ENCODE data around the gene INPP4B. TPM values are rescaled to one million over a fixed set of nuclear protein-coding genes. Genes with fewer than 3 reads are reported as not detected.

Gene INPP4B
- total RNA-seq, 1 donor from 2014 or later, result 78.7 TPM

DNA sequence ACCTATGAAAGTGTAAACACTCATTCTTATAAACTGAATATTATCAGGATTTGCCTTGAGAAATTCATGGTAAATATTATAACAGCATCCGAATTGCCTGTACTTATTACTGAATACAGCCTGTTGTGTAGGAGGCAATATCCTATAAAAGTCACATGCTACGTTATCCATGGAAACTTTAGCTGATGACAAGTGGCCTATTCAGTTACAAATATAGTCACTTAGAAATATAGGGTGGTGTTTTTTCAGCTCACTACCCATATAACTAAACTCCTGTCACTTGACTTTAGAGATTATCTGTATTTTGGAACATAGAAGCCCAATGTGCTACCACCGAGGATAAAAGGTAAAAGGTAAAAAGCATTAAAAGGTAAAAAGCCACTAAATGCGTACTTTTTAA lies 493.4 kb downstream of the INPP4B start:
- DNase-seq (ENCODE audit: low spot score), result no peak

GRCh38 chr4:142351958-142352357 lies 494.1 kb downstream of the INPP4B start:
- peak; percentile 82 for DNase-seq (ENCODE audit: low spot score)

DNA sequence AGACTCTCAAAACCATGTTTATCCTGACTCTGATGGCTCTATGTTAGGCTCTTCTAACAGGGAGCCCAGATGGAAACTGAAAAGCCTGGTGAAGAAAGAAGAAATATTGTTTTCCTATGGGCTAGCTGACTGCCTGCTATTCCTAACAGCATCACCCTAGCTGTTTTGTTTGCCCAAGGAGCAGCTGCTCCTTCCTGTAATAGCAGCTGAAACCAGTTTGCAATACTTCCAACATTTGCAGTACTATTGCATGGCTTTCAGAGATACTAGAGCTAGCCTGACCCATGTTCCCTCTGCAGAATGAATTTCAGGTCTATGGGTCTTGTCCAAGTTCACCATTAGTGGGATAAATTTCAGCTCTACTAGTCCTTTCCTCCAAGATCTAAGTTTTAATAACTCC lies 495.2 kb downstream of the INPP4B start:
- no peak for DNase-seq (ENCODE audit: low spot score)

GRCh38 chr4:142348613-142349021 lies 497.5 kb downstream of the INPP4B start:
- peak; percentile 80 for DNase-seq (ENCODE audit: low spot score)

DNA sequence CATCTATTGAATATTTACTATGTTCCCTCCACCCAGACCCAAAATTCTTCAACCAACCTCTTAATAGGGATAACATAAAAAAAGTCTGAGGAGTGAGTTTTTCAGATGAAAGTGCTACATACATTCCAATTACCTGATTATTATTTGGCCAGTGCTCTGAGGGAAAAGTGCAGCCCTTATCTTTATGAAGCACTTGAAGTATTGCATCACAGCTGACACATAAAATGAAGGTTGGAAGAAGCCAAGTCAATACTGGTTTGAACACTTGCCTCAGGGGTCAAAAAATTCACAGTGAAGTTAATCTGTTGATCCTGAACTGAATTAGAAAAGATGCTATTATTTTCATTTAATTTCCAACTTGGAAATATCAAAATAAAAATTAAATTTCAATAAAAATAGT lies 498.9 kb downstream of the INPP4B start:
- DNase-seq (ENCODE audit: low spot score), result peak; percentile 49

DNA sequence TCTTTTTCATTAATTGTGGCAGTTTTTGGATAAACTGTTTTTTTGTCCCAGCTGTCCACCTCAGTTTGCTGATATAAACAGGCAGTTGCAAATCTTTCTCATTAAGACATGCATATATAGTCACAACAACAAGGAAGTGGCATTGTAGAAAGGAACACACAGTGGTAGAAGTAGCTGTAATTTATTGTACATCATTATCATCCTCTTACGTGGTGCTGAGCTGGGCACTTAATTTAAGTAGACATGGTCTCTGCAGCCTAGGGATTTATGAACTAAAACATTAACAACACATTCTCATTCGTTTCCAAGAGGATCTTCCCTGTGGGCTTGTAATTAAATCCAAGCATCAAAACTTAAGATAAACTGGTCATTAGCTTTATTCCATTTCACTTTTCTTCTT lies 500.2 kb downstream of the INPP4B start:
- no peak for DNase-seq (ENCODE audit: low spot score)

DNA sequence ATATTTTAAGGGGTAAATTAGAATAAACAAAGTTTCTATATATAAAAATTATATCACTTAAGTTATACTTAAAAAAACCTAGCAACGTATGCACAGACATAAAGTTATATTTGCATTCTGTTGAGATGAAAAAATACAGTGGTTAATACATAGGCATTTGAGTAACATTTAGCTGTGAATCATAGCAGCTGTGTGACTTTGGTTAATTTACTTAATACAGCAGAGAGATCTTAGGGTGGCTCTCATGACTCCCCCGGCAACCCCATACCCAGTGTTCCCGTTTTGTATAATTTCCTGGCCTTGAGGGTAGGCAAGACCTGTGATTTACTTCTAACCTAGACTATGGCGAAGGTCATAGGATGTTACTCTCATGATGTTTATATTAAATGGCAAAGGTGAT lies 504.8 kb downstream of the INPP4B start:
- no peak for DNase-seq (ENCODE audit: low spot score)

- DNase-seq (ENCODE audit: low spot score), result no peak
Observed at GRCh38 chr4:142339053-142339452, 507.0 kb downstream of the INPP4B start.

DNA sequence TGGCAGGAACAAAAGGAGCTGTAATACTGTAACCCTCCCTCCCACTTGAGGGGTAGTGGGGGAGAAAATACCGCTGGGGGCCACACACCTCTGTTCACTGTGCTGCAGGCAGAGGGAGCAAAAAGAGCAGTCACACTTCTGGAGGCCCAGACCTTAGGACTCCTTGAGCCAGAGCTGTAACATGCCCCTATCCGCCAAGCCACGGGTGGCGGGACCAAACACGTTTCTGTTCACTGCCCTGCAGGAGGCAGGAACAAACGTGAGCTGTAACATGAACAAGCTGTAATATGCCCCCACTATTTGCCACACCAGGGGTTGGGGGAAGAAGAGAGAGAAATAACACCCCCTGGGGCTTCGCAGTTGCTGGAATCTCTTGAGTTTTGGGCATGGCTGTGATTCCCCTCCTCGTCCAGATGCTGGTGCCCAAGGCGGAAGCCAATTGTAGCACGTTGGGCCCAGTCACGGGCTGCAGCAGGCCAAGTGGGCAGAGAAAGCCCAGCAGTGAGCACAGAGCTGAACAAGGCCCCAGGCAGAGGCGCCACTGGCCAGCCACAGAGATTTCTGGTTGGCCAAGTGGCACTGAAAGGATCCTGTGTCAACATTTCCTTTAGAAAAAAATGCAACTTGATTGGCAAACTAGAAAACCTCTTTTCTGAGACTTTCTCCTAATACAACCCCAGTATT lies 509.7 kb downstream of the INPP4B start:
- DNase-seq (ENCODE audit: low spot score), result no peak

DNA sequence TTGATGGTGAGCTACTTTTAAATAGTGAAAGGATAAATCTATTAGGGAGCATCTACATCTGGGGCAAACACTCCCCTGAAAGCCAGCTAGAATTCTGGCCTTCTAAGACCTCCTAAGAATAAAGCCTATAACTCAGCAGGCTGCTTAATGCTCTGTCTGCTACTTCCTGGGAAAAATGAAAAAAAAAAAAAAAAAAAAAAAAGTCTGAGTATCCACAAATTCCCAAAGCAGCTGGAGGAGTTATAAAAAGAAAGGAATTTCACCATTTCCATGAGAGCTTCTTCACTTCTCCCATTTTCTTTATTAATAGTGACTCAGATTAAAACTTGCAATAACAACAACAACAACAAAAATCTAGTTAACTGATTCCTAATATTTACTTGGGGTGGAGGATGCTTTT lies 511.2 kb downstream of the INPP4B start:
- DNase-seq (ENCODE audit: low spot score), result no peak

- no peak for DNase-seq (ENCODE audit: low spot score)
Observed at GRCh38 chr4:142331646-142332045, 514.5 kb downstream of the INPP4B start.

GRCh38 chr4:142331132-142331531 lies 515.0 kb downstream of the INPP4B start:
- no peak for DNase-seq (ENCODE audit: low spot score)

GRCh38 chr4:142330311-142330710 lies 515.8 kb downstream of the INPP4B start:
- no peak for DNase-seq (ENCODE audit: low spot score)

GRCh38 chr4:142329313-142329712 lies 516.8 kb downstream of the INPP4B start:
- DNase-seq (ENCODE audit: low spot score), result no peak

DNA sequence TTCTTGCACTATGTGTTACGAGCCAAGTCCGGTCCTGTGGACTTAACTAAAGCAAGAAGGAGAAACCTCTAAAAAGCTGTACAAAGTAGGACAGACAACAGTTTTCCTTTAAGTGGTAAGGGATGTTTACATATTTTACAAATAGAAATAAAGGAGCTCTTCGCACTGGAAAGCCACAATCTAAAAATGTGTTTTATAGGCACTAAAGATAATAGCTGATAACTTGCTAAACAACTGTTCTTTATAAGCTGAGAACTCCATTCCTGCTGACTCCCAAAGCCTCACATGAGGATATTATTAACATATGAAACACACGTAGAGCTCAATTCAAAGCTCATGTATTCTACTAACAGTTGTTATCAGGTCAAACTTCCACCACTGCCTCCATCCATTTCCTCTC lies 519.9 kb downstream of the INPP4B start:
- DNase-seq (ENCODE audit: low spot score), result no peak

GRCh38 chr4:142324572-142324971 lies 521.5 kb downstream of the INPP4B start:
- DNase-seq (ENCODE audit: low spot score), result no peak

DNA sequence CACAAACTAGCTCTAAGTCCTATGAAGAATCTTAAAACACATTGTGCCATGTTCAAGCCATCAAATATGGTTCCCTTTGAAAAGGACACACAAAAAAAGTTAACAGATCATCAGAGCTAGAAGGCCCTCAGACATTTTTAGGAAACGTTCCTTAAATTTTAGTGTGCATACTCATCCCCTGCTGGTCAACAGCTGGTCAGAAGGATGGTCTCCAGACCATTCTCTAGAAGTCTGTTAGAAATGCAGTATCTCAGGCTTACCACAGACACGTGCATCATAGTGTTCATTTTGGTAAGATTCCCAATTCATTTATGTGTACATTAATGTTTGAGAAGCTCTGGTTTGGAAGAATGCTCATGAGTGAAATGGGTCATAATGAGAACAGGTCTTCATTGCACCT lies 523.1 kb downstream of the INPP4B start:
- no peak for DNase-seq (ENCODE audit: low spot score)

DNA sequence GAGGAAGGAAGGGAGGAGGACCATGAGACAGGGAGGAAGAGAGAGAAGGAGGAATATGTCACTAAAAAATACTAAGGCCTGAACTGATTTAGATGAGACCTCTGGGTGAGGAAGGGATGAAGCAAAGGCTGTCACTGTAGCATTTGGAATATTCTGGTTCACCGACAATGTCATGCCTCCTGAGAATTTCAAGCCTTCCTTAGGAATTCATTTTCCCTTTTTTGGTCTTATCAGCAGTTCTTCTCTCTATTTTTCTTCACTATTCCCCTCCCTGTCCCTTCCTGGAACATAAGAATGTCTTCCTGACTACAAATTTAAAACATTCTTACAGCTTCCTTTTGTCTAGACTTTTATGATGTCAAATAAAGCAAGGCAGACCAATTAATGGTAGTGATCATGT lies 527.8 kb downstream of the INPP4B start:
- DNase-seq (ENCODE audit: low spot score), result no peak

- DNase-seq (ENCODE audit: low spot score), result no peak
Observed at GRCh38 chr4:142316913-142317312, 529.2 kb downstream of the INPP4B start.

- DNase-seq (ENCODE audit: low spot score), result no peak
Observed at GRCh38 chr4:142316025-142316424, 530.1 kb downstream of the INPP4B start.

GRCh38 chr4:142314686-142315085 lies 531.4 kb downstream of the INPP4B start:
- DNase-seq (ENCODE audit: low spot score), result no peak

GRCh38 chr4:142314247-142314646 lies 531.9 kb downstream of the INPP4B start:
- no peak for DNase-seq (ENCODE audit: low spot score)

- DNase-seq (ENCODE audit: low spot score), result no peak
Observed at GRCh38 chr4:142312391-142312790, 533.7 kb downstream of the INPP4B start.

- DNase-seq (ENCODE audit: low spot score), result no peak
Observed at GRCh38 chr4:142311916-142312315, 534.2 kb downstream of the INPP4B start.

All from umbilical cord (tissue), 2 donors.